GM12872 (cell line): Measurements from ENCODE around the gene TTC24.

Experiments used
- CTCF ChIP-seq: IDR thresholded peaks from 3 replicates; pipeline ENCODE4 v1.5.1; 2011; ENCODE audit warnings: low read depth, mild to moderate bottlenecking, low read length, moderate library complexity; ENCODE audit not compliant: insufficient read depth

TTC24 gene

GRCh38 chr1:156601892-156602291 is 22.4 kb downstream of the TTC24 start:
- no peak for TF ChIP-seq CTCF

- peak; percentile 56 for TF ChIP-seq CTCF
These were observed 23.1 kb downstream of the TTC24 start for GRCh38 chr1:156602557-156602993.

- peak; percentile 84 for TF ChIP-seq CTCF
These were observed 28.6 kb downstream of the TTC24 start for GRCh38 chr1:156608036-156608674.

- TF ChIP-seq CTCF, result peak; percentile 74
These were observed 29.5 kb downstream of the TTC24 start for GRCh38 chr1:156608981-156609380.

- TF ChIP-seq CTCF, result no peak
These were observed 33.1 kb downstream of the TTC24 start for GRCh38 chr1:156612666-156613065.

GRCh38 chr1:156615946-156616345 is 36.4 kb downstream of the TTC24 start:
- TF ChIP-seq CTCF, result no peak

DNA sequence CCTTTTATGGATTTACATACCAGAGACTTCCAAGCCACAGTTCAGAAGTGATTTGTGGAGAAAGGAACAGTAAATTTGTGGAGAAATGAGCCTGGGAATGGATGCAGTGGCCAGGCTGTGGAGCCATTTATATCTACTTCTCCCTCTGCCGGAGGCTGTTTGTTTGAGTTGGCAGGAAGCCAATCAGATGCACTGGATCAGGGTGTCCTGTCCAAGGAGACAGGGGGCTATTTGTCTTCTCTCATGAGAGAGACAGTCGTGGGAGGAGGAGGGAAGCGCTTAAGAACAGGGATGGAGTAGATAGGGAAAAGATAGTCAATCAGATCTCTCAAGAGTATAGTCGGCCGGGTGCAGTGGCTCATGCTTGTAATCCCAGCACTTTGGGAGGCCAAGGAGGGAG is 36.9 kb downstream of the TTC24 start:
- TF ChIP-seq CTCF, result no peak
